AG04450 (cell line): ENCODE measurements around the gene NEDD4L. TPM values are rescaled to one million over a fixed set of nuclear protein-coding genes. Genes with fewer than 3 reads are reported as not detected.

ENCODE experiments used
- CTCF ChIA-PET: fragments of 300-600, 350-600 bp; formaldehyde crosslinking; extraction: SDS; loops from one replicate; lab custom pipeline; 2022; ENCODE audit warnings: antibody characterized with exemption, inconsistent platforms; lab: Charles Lee
- POLR2A ChIA-PET: fragments of 350-600 bp; formaldehyde crosslinking; extraction: SDS; loops from one replicate; lab custom pipeline; 2021; ENCODE audit warnings: antibody characterized with exemption, inconsistent platforms; lab: Yijun Ruan, JAX
- DNase-seq: peaks from one replicate; pipeline ENCODE4 v3.0.0-alpha.2; 2011; ENCODE audit warnings: low read depth, low spot score
- H3K27ac ChIP-seq: one replicate; pipeline ENCODE4 v1.5.1; 2012; ENCODE audit warnings: low read depth, low read length, control low read depth
- H3K27me3 ChIP-seq: one replicate; pipeline ENCODE4 v1.6.0; 2012; ENCODE audit warnings: low read length; ENCODE audit not compliant: control insufficient read depth, insufficient read depth
- H3K4me3 ChIP-seq: 2 replicates; pipeline ENCODE4 v1.5.1; 2011; ENCODE audit warnings: mild to moderate bottlenecking, low read depth, low read length, control low read depth
- H3K9me3 ChIP-seq: 2 replicates; pipeline ENCODE4 v1.5.1; 2012; ENCODE audit warnings: low read length; ENCODE audit not compliant: control insufficient read depth, insufficient read depth
- CTCF ChIP-seq: IDR thresholded peaks from 2 replicates; pipeline ENCODE4 v1.5.1; 2011; ENCODE audit warnings: low read depth, low read length, control low read depth, inconsistent platforms
- polyA plus RNA-seq: library from polyadenylated mRNA; depleted of rRNA; stranded (reverse); fragments of >200 nt; gene quantifications from 2 replicates; pipeline ENCODE4 v1.2.3, GENCODE V29; 2011

NEDD4L gene
- polyA plus RNA-seq, 1 experiment, result 15.0 TPM

GRCh38 chr18:58285449-58286130, 241.6 kb downstream of the NEDD4L start:
- ChIA-PET POLR2A (no interaction called here), CTCF (no interaction called here)
- no peaks in the 10 kb centered on the region for H3K9me3 ChIP-seq
- no peaks in the 10 kb centered on the region for H3K27me3 ChIP-seq
- DNase-seq, result no peak
- TF ChIP-seq CTCF, result no peak
- H3K4me3 ChIP-seq, result no peak overlapping the region
- H3K27ac ChIP-seq, result no peak overlapping the region

DNA sequence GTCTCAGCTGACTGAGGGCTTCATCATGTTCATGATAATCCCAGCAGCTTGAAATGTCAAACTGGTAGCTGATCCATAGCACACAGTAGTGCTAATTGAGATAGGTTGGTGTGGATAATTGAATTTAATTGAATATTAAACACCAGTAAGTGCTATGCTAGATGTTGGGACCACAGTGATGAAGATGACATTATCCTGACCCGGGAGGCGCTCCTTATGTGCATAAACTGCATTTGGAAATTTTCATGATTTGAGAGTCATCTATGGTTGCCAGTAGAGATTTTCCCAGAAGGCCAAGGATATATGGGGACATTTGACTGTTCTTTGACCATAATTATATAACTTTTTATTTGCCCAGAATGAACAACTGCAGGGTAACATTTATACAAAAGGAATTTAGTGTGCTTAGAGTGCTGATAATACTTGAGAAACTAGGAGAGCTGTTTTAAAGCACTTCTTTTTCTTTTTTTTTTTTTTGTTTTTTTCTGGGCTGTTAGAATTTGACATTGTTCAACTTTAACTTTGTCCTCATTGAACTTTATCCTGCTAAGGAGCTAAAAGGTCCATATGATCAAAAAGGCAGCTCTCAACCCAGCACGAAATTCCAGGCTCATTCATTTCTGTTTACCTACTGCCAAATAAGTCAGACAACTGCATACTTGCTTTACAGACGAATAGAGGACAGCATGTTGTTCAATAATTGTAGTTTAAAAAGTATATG, 242.8 kb downstream of the NEDD4L start:
- ChIA-PET CTCF (no interaction called here), POLR2A (no interaction called here)
- no peak for DNase-seq
- H3K9me3 ChIP-seq, result 0 out of 2 replicates have a peak, but pooled peaks cover 3% of the 10 kb centered on the region
- TF ChIP-seq CTCF, result no peak
- H3K27ac ChIP-seq, result no peak overlapping the region
- H3K27me3 ChIP-seq, result no peaks in the 10 kb centered on the region
- no peak overlapping the region for H3K4me3 ChIP-seq

- ChIA-PET POLR2A (no interaction called here), CTCF (no interaction called here)
- H3K27me3 ChIP-seq, result no peaks in the 10 kb centered on the region
- TF ChIP-seq CTCF, result no peak
- H3K27ac ChIP-seq, result no peak overlapping the region
- H3K9me3 ChIP-seq, result 0 out of 2 replicates have a peak, but pooled peaks cover 3% of the 10 kb centered on the region
- H3K4me3 ChIP-seq, result no peak overlapping the region
- no peak for DNase-seq
These were observed 243.6 kb downstream of the NEDD4L start for GRCh38 chr18:58287353-58288274.

DNA sequence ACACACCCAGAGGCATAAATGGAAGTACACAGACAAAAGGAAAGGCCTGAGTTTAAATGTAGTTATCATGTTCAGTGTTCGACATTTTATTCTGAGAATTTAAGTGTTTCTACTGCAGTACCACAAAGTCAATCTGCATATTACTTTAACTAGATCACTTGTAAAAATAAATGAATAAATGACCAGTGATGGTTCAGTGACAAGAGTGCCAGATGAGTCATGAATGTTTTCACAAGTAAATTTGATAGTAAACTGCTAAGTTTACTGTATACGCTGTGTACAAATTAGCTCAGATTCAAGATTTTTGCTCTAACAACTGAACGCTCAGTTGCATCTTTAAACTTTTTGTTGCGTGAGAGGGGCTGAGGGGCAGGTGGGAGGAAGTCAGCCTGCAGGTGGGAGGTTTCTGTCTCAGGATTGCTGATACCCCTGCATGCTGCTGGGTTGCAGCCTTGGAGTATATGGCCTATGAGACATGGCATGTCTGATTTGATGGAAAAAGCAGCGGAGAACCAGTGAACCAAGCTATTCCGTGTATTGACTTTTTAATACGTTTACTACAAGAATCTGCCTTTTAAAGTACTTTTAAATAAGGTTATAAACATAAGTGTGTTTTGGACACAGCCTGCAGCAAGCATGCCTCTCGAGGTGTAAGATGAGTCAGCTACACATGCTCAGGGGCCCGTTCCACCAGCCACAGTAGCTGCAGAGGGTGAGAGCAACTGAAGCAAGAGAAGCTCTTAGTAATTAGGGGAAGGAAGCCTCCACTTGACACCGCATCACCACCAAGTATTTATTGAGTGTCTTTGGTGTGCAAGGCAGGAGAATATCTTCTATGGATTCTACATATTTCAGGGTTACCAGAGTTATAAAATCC, 245.1 kb downstream of the NEDD4L start:
- TF ChIP-seq CTCF, result no peak
- H3K9me3 ChIP-seq, result 0 out of 2 replicates have a peak, but pooled peaks cover 3% of the 10 kb centered on the region
- ChIA-PET CTCF (no interaction called here), POLR2A (no interaction called here)
- no peak for DNase-seq
- H3K27ac ChIP-seq, result no peak overlapping the region
- no peak overlapping the region for H3K4me3 ChIP-seq
- no peaks in the 10 kb centered on the region for H3K27me3 ChIP-seq
